Measurements from ENCODE around the gene RAMAC.

RAMAC gene

DNA sequence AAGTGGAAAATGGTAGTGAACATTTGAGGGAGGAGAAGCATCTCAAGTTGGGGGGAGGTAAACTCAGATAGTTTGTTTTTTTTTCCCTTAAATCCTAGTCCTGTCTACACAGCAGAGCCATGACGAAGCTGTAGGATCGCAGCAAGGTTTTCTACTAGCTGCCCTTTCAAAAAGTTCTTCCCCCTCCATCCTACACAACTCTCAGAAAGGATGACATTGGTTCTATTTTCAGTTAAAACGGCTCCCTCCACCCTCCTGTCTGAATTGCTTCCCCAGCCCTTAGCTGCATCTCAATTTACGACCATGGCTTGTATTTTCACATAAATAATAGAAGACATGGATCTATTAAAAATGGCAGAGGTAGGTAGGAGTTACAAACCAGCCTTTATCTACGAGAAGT is 35.7 kb upstream of the RAMAC start:
- peaks cover 43% of the 10 kb centered on the region for H3K27me3 ChIP-seq (ENCODE audit: control insufficient read depth, insufficient read depth, low read length, poor library complexity, severe bottlenecking)
- H3K27ac ChIP-seq (ENCODE audit: insufficient read depth, low read depth, low read length, poor library complexity, severe bottlenecking): no peak overlapping the region
- H3K4me1 ChIP-seq (ENCODE audit: control insufficient read depth, insufficient read depth, low read length): no peaks in the 10 kb centered on the region
- WGBS, 2 experiments: 82 to 88% methylated on average over 3 to 4 of the region's 5 CpGs
- H3K9me3 ChIP-seq (ENCODE audit: control insufficient read depth, low read length): no peaks in the 10 kb centered on the region
- no peaks in the 10 kb centered on the region for H3K36me3 ChIP-seq (ENCODE audit: control insufficient read depth, insufficient read depth, low read length)
- no peak overlapping the region for H3K4me3 ChIP-seq (ENCODE audit: insufficient read depth, low read depth, low read length)

DNA sequence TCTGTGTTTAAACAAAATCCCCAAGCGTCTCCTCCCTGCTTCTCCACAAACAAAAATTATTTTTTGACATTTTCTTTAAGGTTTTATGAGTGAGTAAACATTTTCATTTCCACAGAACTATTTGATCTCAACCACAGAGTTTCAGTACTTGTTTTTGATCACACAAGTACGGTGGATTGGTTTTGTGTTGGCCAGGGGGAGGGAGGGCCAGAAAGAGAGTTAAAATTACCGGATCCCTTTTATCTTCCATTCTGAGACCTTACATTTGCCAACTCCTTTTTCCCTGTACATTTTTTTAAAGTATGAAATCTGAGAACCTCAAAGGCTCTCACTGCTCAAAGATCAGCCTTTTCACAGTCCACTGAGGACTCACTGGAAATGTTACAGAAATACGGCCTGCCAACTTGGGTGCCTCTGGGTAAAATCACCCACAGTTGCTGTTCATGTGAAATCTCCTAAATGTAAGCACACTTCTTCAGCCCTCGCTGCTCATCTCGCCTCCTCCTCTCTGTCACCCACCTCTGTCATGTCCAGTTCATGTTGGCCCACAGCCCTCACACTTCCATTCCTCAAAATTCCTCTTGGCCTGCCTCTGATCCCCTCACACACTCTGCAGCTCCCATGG is 35.2 kb upstream of the RAMAC start:
- H3K27ac ChIP-seq (ENCODE audit: insufficient read depth, low read depth, low read length, poor library complexity, severe bottlenecking): no peak overlapping the region
- no peak overlapping the region for H3K4me3 ChIP-seq (ENCODE audit: insufficient read depth, low read depth, low read length)
- no peaks in the 10 kb centered on the region for H3K9me3 ChIP-seq (ENCODE audit: control insufficient read depth, low read length)
- no peaks in the 10 kb centered on the region for H3K36me3 ChIP-seq (ENCODE audit: control insufficient read depth, insufficient read depth, low read length)
- no peaks in the 10 kb centered on the region for H3K4me1 ChIP-seq (ENCODE audit: control insufficient read depth, insufficient read depth, low read length)
- H3K27me3 ChIP-seq (ENCODE audit: control insufficient read depth, insufficient read depth, low read length, poor library complexity, severe bottlenecking): peaks cover 43% of the 10 kb centered on the region
- WGBS, 2 experiments: 87 to 91% methylated on average over 5 to 6 of the region's 6 CpGs

DNA sequence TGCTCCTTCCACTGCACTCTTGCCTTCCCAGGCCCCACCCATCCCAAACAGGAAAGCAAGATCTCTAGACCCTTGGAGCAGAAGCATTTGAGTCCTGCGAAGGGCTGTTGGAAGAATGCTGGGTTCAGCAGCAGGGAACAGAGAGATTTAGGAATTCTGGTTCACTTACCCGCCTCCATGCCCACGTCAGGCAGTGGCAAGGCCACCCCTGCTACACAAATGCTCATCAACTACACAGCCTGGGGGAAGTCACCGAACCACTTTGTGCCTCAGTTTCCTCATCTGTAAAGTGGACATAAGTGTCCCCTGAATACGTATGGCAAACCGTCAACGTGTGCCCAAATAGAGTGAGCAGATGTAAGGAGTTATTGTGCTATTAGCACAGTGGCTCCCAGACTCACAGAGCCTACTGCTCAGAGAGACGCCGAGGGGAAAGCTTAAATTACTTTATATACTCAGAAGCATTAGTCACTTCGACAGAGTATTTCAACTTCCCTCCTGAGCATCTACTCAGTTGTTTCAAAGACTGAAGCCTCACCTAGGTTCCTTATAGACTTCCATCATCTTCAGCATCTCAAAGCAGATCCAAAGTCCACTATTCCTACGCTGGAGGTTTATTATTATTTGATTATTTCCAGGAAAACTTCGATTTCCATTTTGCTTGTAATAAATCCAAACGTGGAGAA is 34.4 kb upstream of the RAMAC start:
- Histone ChIP-seq H3K9me3 (ENCODE audit: control insufficient read depth, low read length) (no peaks in the 10 kb centered on the region), H3K36me3 (ENCODE audit: control insufficient read depth, insufficient read depth, low read length) (no peaks in the 10 kb centered on the region), H3K4me3 (ENCODE audit: insufficient read depth, low read depth, low read length) (peak overlapping the region; percentile 53), H3K27me3 (ENCODE audit: control insufficient read depth, insufficient read depth, low read length, poor library complexity, severe bottlenecking) (peaks cover 43% of the 10 kb centered on the region), H3K4me1 (ENCODE audit: control insufficient read depth, insufficient read depth, low read length) (no peaks in the 10 kb centered on the region), H3K27ac (ENCODE audit: insufficient read depth, low read depth, low read length, poor library complexity, severe bottlenecking) (no peak overlapping the region)
- WGBS, 2 experiments: 71 to 73% methylated on average over 13 of the region's 13 CpGs

DNA sequence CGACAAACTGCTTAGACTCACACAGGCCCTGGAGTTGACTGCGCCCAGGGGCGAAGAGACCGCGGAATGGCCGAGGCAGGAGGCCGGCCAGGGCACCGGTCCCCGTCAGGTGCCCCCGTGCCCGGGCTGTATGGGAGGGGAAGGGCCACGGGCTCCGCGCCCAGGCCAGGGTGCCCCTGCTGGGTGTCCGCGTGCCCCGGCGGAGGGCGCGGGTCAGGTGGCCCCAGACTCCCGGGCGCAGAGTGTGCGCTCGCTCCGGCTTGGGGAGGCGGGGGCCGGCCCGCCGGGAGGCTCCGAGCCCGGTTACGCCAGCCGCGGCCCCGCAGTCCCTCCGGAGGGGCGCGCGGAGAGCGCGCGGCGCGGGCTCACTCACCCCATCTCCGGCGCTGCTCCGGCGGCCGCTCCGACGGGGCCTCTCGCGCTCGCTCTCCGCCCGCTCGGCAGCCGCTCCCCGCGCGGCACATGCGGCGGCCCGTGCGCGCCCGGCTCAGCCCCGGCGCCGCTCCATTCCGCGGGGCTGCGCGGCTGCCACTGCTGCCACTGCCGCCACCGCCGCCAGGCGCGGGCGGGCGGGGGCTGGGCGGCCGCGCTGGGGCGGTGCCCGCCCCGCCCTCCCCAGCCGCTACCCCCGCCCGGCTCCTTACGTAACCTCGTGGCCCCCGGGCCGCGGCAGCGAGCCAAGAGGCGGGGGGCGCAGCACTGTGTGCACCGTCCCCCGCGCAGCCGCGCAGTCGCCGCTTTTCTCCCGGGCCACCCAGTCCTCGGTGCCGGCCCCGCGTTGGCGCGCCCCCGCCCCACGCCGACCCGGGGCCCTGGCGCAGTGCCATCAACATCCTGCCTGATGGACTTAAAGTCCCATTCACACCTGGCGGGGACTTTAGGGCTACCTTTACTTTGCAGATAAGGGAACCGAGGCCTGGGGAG is 33.6 kb upstream of the RAMAC start, which contains the start of gene HOMER2:
HOMER2 (minus strand) TSS at position 563 of the 924 bp plus-strand sequence; CDS start at position 378, 185 bp downstream.
- WGBS, 2 experiments: 1% methylated on average over 119 of the region's 119 CpGs
- Histone ChIP-seq H3K27ac (ENCODE audit: insufficient read depth, low read depth, low read length, poor library complexity, severe bottlenecking) (no peak within 1 kb of the TSS), H3K4me1 (ENCODE audit: control insufficient read depth, insufficient read depth, low read length) (no peaks in the 10 kb centered on the region), H3K9me3 (ENCODE audit: control insufficient read depth, low read length) (no peaks in the 10 kb centered on the region), H3K27me3 (ENCODE audit: control insufficient read depth, insufficient read depth, low read length, poor library complexity, severe bottlenecking) (peaks cover 43% of the 10 kb centered on the region), H3K4me3 (ENCODE audit: insufficient read depth, low read depth, low read length) (peak within 1 kb of the TSS; percentile 53), H3K36me3 (ENCODE audit: control insufficient read depth, insufficient read depth, low read length) (no peaks in the 10 kb centered on the region)

DNA sequence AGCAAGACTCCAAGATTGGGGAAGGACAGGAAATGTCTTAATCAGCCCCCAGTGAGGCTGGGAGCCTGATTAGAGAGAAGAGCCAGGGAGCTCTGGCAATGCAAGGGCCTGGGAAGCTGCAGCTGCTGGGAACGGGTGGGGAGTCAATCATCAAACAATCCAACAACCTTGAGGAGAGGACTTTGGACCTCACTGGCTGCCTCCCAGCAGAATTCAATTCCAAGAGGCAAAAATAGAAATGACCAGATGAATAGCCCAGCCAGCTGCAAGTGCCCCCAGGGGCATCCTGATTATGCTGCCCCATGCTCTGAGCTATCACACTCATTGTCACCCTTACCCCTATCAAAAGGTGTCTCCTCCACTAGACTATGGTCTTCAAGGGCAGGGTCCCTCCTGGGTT is 27.4 kb upstream of the RAMAC start:
- Histone ChIP-seq H3K4me1 (ENCODE audit: control insufficient read depth, insufficient read depth, low read length) (no peaks in the 10 kb centered on the region), H3K36me3 (ENCODE audit: control insufficient read depth, insufficient read depth, low read length) (no peaks in the 10 kb centered on the region), H3K27ac (ENCODE audit: insufficient read depth, low read depth, low read length, poor library complexity, severe bottlenecking) (no peak overlapping the region), H3K27me3 (ENCODE audit: control insufficient read depth, insufficient read depth, low read length, poor library complexity, severe bottlenecking) (no peaks in the 10 kb centered on the region), H3K4me3 (ENCODE audit: insufficient read depth, low read depth, low read length) (no peak overlapping the region), H3K9me3 (ENCODE audit: control insufficient read depth, low read length) (no peaks in the 10 kb centered on the region)
- 93 to 95% methylated on average over 1 of the region's 1 CpG for WGBS, 2 experiments

DNA sequence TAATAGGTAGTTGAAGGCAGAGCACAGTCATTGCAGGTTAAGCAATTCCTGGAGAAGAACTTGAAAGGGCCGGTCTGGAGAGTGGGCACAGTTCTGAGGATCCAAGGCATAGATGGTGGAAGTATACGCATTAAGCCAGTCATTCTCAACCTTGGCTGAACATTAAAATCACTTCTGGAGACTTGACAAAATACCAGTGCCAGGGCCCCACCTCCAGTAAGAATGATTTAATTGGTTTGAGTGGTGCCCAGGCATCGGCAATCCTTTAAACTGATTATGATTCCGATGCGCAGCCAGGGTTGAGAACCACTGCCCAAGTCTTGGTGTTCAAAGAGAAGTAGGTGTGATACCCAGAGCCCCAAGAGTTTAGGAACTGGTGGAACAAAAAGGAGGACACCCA is 26.6 kb upstream of the RAMAC start:
- 93 to 98% methylated on average over 5 of the region's 5 CpGs for WGBS, 2 experiments
- Histone ChIP-seq H3K4me1 (ENCODE audit: control insufficient read depth, insufficient read depth, low read length) (no peaks in the 10 kb centered on the region), H3K4me3 (ENCODE audit: insufficient read depth, low read depth, low read length) (no peak overlapping the region), H3K27ac (ENCODE audit: insufficient read depth, low read depth, low read length, poor library complexity, severe bottlenecking) (no peak overlapping the region), H3K36me3 (ENCODE audit: control insufficient read depth, insufficient read depth, low read length) (no peaks in the 10 kb centered on the region), H3K9me3 (ENCODE audit: control insufficient read depth, low read length) (no peaks in the 10 kb centered on the region), H3K27me3 (ENCODE audit: control insufficient read depth, insufficient read depth, low read length, poor library complexity, severe bottlenecking) (no peaks in the 10 kb centered on the region)

DNA sequence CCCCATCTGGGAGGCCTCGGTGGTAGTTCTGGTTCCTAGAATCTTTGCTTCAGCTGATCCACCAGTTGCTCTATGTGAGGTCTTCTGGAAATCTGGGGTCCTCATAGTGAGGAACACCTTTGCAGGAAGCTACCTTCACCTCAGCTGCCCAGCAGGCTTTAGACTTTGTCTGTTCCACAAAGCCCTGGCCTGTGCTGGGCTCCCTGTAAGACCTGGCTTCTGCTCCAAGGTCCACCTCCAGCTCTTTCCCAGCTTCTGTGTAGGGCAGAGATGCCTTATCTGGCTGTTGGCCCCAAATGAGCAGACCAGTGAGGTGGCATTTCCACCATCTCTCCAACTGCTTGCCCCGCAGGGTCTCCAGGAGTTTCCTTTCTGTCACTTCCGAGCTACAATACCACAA is 25.2 kb upstream of the RAMAC start:
- no peaks in the 10 kb centered on the region for H3K4me1 ChIP-seq (ENCODE audit: control insufficient read depth, insufficient read depth, low read length)
- no peak overlapping the region for H3K27ac ChIP-seq (ENCODE audit: insufficient read depth, low read depth, low read length, poor library complexity, severe bottlenecking)
- WGBS, 2 experiments: 86 to 92% methylated on average over 3 of the region's 3 CpGs
- no peaks in the 10 kb centered on the region for H3K9me3 ChIP-seq (ENCODE audit: control insufficient read depth, low read length)
- no peak overlapping the region for H3K4me3 ChIP-seq (ENCODE audit: insufficient read depth, low read depth, low read length)
- H3K27me3 ChIP-seq (ENCODE audit: control insufficient read depth, insufficient read depth, low read length, poor library complexity, severe bottlenecking): no peaks in the 10 kb centered on the region
- no peaks in the 10 kb centered on the region for H3K36me3 ChIP-seq (ENCODE audit: control insufficient read depth, insufficient read depth, low read length)

DNA sequence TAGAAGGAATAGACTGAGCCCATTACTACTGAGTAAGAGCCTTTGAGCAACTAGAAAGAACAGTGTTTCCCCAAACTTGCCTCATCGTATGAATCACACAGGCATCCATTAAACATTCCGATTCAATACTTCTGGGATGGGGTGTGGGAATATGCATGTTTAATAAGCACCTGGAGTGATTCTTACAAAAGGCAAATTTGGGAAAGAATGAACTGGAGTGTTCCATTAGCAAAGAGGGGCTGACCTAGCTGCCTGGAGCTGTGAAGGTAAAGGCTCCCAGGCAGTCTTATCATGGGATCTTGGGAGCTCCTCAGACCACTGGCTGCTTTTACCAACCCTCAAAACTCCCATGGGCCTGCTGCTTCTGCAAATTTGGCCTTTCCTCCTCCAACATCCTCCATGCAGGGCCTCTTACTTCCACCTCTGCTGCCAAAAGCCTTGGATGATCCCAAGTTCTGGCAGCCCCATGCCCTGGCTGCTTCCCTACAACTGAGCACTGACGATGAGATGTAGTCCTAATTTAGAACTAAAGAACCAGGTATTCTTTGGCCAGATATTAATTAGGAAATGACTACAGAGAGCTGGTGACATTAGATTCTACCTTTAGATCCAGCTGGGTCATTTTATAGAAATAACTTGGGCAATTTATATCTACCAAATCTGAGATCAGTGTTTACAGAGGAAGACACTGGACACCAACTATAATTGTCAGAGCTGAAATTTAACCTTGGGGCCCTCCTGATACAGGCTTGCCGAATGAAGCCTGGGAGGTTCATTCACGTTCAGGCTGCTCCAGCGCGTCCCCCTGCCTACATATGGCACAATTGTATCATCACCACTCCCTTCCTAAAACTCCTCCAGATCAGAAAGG is 22.3 kb upstream of the RAMAC start:
- no peaks in the 10 kb centered on the region for H3K27me3 ChIP-seq (ENCODE audit: control insufficient read depth, insufficient read depth, low read length, poor library complexity, severe bottlenecking)
- WGBS, 2 experiments: 86 to 89% methylated on average over 6 to 7 of the region's 7 CpGs
- H3K27ac ChIP-seq (ENCODE audit: insufficient read depth, low read depth, low read length, poor library complexity, severe bottlenecking): no peak overlapping the region
- H3K9me3 ChIP-seq (ENCODE audit: control insufficient read depth, low read length): no peaks in the 10 kb centered on the region
- no peaks in the 10 kb centered on the region for H3K4me1 ChIP-seq (ENCODE audit: control insufficient read depth, insufficient read depth, low read length)
- no peak overlapping the region for H3K4me3 ChIP-seq (ENCODE audit: insufficient read depth, low read depth, low read length)
- no peaks in the 10 kb centered on the region for H3K36me3 ChIP-seq (ENCODE audit: control insufficient read depth, insufficient read depth, low read length)

DNA sequence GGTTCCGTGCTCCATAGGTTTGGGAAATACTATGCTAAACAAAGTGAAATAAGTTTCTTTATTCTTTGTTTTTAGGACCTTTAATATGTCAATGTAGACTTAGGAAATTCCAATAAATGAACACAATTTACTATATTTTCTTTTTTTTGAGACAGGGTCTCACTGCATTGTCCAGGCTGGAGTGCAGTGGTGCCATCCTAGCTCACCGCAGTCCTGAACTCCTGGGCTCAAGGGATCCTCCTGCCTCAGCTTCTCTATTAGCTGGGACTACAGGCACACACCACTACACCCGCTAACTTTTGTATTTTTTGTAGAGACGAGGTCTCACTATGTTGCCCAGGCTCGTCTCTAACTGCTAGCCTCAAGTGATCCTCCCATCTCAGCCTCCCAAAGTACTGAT is 21.1 kb upstream of the RAMAC start:
- Histone ChIP-seq H3K36me3 (ENCODE audit: control insufficient read depth, insufficient read depth, low read length) (no peaks in the 10 kb centered on the region), H3K4me3 (ENCODE audit: insufficient read depth, low read depth, low read length) (no peak overlapping the region), H3K9me3 (ENCODE audit: control insufficient read depth, low read length) (no peaks in the 10 kb centered on the region), H3K27ac (ENCODE audit: insufficient read depth, low read depth, low read length, poor library complexity, severe bottlenecking) (no peak overlapping the region), H3K27me3 (ENCODE audit: control insufficient read depth, insufficient read depth, low read length, poor library complexity, severe bottlenecking) (no peaks in the 10 kb centered on the region), H3K4me1 (ENCODE audit: control insufficient read depth, insufficient read depth, low read length) (no peaks in the 10 kb centered on the region)
- 91 to 93% methylated on average over 5 of the region's 5 CpGs for whole genome bisulfite sequencing, 2 experiments
